PFSK-1 (cell line): ENCODE measurements around the gene DNAH14.

ENCODE experiments used
- FOXP2 ChIP-seq: optimal IDR thresholded peaks from 2 replicates; pipeline ENCODE3; 2011; ENCODE audit warnings: borderline replicate concordance, control low read depth, inconsistent platforms; ENCODE audit not compliant: insufficient read depth; ENCODE audit errors: extremely low read length, extremely low read depth
- POLR2AphosphoS5 ChIP-seq: IDR thresholded peaks from 2 replicates; pipeline ENCODE4 v1.6.1; 2012; ENCODE audit warnings: low read depth, mild to moderate bottlenecking, control low read depth, low read length, moderate library complexity
- SIN3A ChIP-seq: IDR thresholded peaks from 2 replicates; pipeline ENCODE4 v1.6.1; 2012; ENCODE audit warnings: mild to moderate bottlenecking, low read length, moderate library complexity, borderline replicate concordance; ENCODE audit not compliant: insufficient read depth
- TAF1 ChIP-seq: IDR thresholded peaks from 2 replicates; pipeline ENCODE4 v1.6.1; 2012; ENCODE audit warnings: low read length, control low read depth, borderline replicate concordance; ENCODE audit not compliant: insufficient read depth
- TF ChIP-seq, protein P1 (sequence below), 2 experiments: IDR thresholded peaks; 2 replicates each; pipeline versions ENCODE4 v1.6.1 to v1.8.0; 2011 to 2012; ENCODE audit warnings: low read depth in 2 of 2, low read length in 2 of 2, control low read depth in 1 of 2, inconsistent platforms in 1 of 2, mild to moderate bottlenecking in 1 of 2, moderate library complexity in 1 of 2; ENCODE audit not compliant: insufficient read depth in 1 of 2

Gene DNAH14

DNA sequence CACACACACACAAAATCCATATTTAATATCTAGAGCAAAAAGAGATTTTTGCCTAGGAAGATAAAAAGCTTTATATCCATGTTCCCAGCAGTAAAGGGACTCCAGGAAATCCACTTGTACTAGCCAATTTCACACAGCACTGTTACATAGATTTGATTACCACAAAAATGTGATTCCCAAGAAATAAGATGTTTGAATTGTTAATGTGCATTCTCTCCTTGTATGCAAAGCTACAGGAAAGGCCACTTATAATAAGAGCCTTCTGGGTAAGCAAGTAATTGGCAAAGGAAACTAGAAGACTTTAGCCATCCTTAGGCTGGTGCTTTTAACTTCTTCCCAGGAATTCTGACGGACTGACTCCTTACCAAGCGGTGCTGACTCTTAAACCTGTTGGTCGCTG is 409.1 kb downstream of the DNAH14 start:
- no peak for TF ChIP-seq FOXP2
- TF ChIP-seq, protein P1, sequence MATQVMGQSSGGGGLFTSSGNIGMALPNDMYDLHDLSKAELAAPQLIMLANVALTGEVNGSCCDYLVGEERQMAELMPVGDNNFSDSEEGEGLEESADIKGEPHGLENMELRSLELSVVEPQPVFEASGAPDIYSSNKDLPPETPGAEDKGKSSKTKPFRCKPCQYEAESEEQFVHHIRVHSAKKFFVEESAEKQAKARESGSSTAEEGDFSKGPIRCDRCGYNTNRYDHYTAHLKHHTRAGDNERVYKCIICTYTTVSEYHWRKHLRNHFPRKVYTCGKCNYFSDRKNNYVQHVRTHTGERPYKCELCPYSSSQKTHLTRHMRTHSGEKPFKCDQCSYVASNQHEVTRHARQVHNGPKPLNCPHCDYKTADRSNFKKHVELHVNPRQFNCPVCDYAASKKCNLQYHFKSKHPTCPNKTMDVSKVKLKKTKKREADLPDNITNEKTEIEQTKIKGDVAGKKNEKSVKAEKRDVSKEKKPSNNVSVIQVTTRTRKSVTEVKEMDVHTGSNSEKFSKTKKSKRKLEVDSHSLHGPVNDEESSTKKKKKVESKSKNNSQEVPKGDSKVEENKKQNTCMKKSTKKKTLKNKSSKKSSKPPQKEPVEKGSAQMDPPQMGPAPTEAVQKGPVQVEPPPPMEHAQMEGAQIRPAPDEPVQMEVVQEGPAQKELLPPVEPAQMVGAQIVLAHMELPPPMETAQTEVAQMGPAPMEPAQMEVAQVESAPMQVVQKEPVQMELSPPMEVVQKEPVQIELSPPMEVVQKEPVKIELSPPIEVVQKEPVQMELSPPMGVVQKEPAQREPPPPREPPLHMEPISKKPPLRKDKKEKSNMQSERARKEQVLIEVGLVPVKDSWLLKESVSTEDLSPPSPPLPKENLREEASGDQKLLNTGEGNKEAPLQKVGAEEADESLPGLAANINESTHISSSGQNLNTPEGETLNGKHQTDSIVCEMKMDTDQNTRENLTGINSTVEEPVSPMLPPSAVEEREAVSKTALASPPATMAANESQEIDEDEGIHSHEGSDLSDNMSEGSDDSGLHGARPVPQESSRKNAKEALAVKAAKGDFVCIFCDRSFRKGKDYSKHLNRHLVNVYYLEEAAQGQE (IDR thresholded peaks at IDR 0.05; ENCODE audit: insufficient read depth in 1 of 2, low read depth in 2 of 2, low read length in 2 of 2) = no peak
- TF ChIP-seq SIN3A = no peak
- TF ChIP-seq TAF1 = no peak
- no peak for TF ChIP-seq POLR2AphosphoS5

DNA sequence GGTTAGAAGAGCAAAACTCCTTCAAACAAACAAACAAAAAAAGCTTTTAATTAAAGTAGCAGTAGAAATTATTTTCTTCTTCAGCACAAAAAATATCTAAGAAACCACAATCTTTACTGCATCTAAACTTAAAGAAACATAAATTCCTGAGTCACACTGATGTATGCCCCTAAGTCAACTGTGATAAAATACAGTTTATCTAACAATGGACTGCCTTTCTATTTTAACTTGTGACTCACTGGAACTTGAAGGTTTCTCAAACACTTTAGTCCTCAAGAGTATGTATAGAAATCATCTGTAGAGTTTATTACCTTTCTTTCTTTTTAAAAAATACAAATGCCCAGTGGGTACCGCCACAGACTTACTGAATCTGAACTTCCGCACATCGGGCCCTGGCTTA is 412.2 kb downstream of the DNAH14 start:
- TF ChIP-seq POLR2AphosphoS5 (no peak), SIN3A (no peak), FOXP2 (no peak), TAF1 (no peak)
- TF ChIP-seq, protein P1 (IDR thresholded peaks at IDR 0.05; ENCODE audit: insufficient read depth in 1 of 2, low read depth in 2 of 2, low read length in 2 of 2) = no peak

DNA sequence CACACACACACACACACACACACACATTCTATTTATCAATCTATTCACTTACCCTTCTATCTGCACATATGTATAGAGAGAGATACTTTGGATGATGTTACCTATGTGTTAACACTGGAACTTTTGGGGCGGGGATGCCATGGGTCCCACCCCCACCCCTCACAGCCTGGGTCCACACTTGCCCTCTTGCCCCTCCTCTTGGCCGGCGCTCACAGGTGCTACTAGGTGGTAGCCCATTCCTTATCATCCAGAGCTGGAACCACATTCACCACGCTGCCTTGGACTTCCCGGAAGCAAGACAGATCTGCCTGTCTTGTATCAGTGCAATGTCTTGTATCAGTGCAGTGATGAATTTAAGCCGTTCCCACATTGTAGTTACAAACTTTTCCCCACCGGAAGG is 413.2 kb downstream of the DNAH14 start:
- no peak for TF ChIP-seq TAF1
- TF ChIP-seq SIN3A = no peak
- TF ChIP-seq, protein P1 (IDR thresholded peaks at IDR 0.05; ENCODE audit: insufficient read depth in 1 of 2, low read depth in 2 of 2, low read length in 2 of 2) = no peak
- TF ChIP-seq FOXP2 = no peak
- no peak for TF ChIP-seq POLR2AphosphoS5

DNA sequence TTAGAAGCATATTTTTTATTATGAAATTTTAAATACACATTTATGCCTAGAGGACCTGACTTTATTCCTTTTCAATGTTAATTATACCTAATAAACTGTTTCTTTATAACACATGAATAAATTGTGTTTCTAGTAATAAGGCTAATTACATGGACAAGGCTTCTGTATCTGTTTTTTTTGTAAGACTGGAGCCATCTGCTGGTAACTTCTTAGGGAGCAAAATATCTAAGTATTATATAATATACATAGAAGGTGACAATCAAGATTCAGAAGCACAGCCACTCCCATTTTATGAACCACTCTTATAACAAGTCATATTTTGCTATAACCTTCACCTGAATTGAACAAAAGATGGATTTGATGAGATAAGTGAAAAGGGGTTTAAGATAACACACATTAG is 414.1 kb downstream of the DNAH14 start:
- TF ChIP-seq FOXP2 = no peak
- TF ChIP-seq TAF1 = no peak
- TF ChIP-seq SIN3A = no peak
- TF ChIP-seq, protein P1 (IDR thresholded peaks at IDR 0.05; ENCODE audit: insufficient read depth in 1 of 2, low read depth in 2 of 2, low read length in 2 of 2) = no peak
- TF ChIP-seq POLR2AphosphoS5 = no peak
